SK-N-SH (cell line): ENCODE results near the gene MEX3A. TPM values are rescaled to one million over a fixed set of nuclear protein-coding genes. Genes with fewer than 3 reads are reported as not detected.

Source experiments
- CTCF ChIA-PET: fragments of 300-600, 350-600 bp; formaldehyde crosslinking; extraction: SDS; loops from one replicate; lab custom pipeline; 2021; lab: Yijun Ruan, JAX
- POLR2A ChIA-PET: fragments of 350-600 bp; sonication (Branson Sonifier 250); formaldehyde crosslinking; extraction: SDS; loops from one replicate; lab custom pipeline; 2020; ENCODE audit warnings: antibody characterized with exemption, inconsistent platforms; lab: Yijun Ruan, JAX
- DNase-seq: peaks from one replicate; pipeline ENCODE4 v3.0.0; 2012
- H2AFZ ChIP-seq: fragments of 200-600 bp; sonication (generic); 2 replicates; pipeline ENCODE4 v1.8.1; 2016; ENCODE audit warnings: antibody characterized with exemption, mild to moderate bottlenecking, low read depth
- H3F3A ChIP-seq: fragments of 200-600 bp; sonication (generic); replicated peaks from 2 replicates; pipeline ENCODE3; 2016; ENCODE audit warnings: antibody characterized with exemption, mild to moderate bottlenecking; ENCODE audit not compliant: insufficient read depth
- H3K27ac ChIP-seq, 2 experiments: fragments of 200-500 bp in 1 of 2; fragments of 200-600 bp in 1 of 2; sonication (Bioruptor generic) in 1 of 2; sonication (generic), shearing (Covaris generic) in 1 of 2; 2 replicates each; pipeline versions ENCODE4 v1.5.1 to v1.6.1; 2014 to 2016; ENCODE audit warnings: low read depth in 2 of 2, inconsistent platforms in 1 of 2, low read length in 1 of 2, mild to moderate bottlenecking in 1 of 2, mixed read lengths in 1 of 2
- H3K27me3 ChIP-seq: fragments of 200-600 bp; sonication (generic), shearing (Covaris generic); 2 replicates; pipeline ENCODE4 v1.6.1; 2016; ENCODE audit warnings: mixed run types; ENCODE audit not compliant: insufficient read depth
- H3K36me3 ChIP-seq, 2 experiments: fragments of 200-500 bp in 1 of 2; fragments of 200-600 bp in 1 of 2; sonication (Bioruptor generic) in 1 of 2; sonication (generic) in 1 of 2; replicated peaks in 1 of 2; 2 replicates each; pipeline versions ENCODE3 to v1.5.1; 2014 to 2016; ENCODE audit warnings: low read length in 1 of 2, mild to moderate bottlenecking in 1 of 2; ENCODE audit not compliant: insufficient read depth in 2 of 2, control insufficient read depth in 1 of 2
- H3K4me1 ChIP-seq, 2 experiments: fragments of 200-500 bp in 1 of 2; fragments of 200-600 bp in 1 of 2; sonication (Bioruptor generic) in 1 of 2; sonication (generic), shearing (Covaris generic) in 1 of 2; 2 replicates each; pipeline versions ENCODE4 v1.5.1 to v1.6.1; 2014 to 2016; ENCODE audit warnings: low read depth in 1 of 2, low read length in 1 of 2, mixed run types in 1 of 2; ENCODE audit not compliant: insufficient read depth in 2 of 2, control insufficient read depth in 1 of 2
- H3K4me2 ChIP-seq: fragments of 200-600 bp; sonication (generic), shearing (Covaris generic); 2 replicates; pipeline ENCODE4 v1.6.1; 2017; ENCODE audit warnings: mixed run types
- H3K4me3 ChIP-seq, 2 experiments: fragments of 200-500 bp in 1 of 2; fragments of 200-600 bp in 1 of 2; sonication (Bioruptor generic) in 1 of 2; sonication (generic), shearing (Covaris generic) in 1 of 2; 2 replicates each; pipeline versions ENCODE4 v1.5.1 to v1.8.1; 2014 to 2016; ENCODE audit warnings: low read depth in 2 of 2, inconsistent platforms in 1 of 2, low read length in 1 of 2, mild to moderate bottlenecking in 1 of 2, mixed read lengths in 1 of 2, moderate library complexity in 1 of 2
- H3K79me2 ChIP-seq: fragments of 200-600 bp; sonication (generic); 2 replicates; pipeline ENCODE4 v1.8.1; 2017; ENCODE audit warnings: mild to moderate bottlenecking; ENCODE audit not compliant: insufficient read depth
- H3K9ac ChIP-seq: fragments of 200-600 bp; sonication (generic); 2 replicates; pipeline ENCODE4 v1.6.1; 2017; ENCODE audit warnings: mixed run types
- H3K9me2 ChIP-seq: fragments of 200-600 bp; sonication (generic); 2 replicates; pipeline ENCODE4 v1.6.1; 2017; ENCODE audit warnings: mixed run types
- H3K9me3 ChIP-seq: fragments of 200-600 bp; sonication (generic); 2 replicates; pipeline ENCODE4 v1.6.1; 2017; ENCODE audit warnings: mixed run types, mild to moderate bottlenecking, moderate library complexity
- H4K20me1 ChIP-seq: fragments of 200-600 bp; sonication (generic); 2 replicates; pipeline ENCODE4 v1.6.1; 2017; ENCODE audit warnings: mild to moderate bottlenecking, mixed run types; ENCODE audit not compliant: insufficient read depth
- CTCF ChIP-seq: fragments of 200-600 bp; sonication (generic); IDR thresholded peaks from 2 replicates; pipeline ENCODE4 v1.6.1; 2017; ENCODE audit warnings: antibody characterized with exemption, mild to moderate bottlenecking, moderate library complexity
- EP300 ChIP-seq, 2 experiments: IDR thresholded peaks; 2 replicates each; pipeline versions ENCODE4 v1.4.0 to v1.6.1; 2012; ENCODE audit warnings: borderline replicate concordance in 1 of 2, low read depth in 1 of 2, low read length in 1 of 2
- FOSL2 ChIP-seq: IDR thresholded peaks from 2 replicates; pipeline ENCODE4 v1.4.0; 2012; ENCODE audit warnings: low read depth, mild to moderate bottlenecking, moderate library complexity, borderline replicate concordance
- FOXM1 ChIP-seq: IDR thresholded peaks from 2 replicates; pipeline ENCODE4 v1.4.0; 2012; ENCODE audit warnings: low read depth, mild to moderate bottlenecking
- GABPA ChIP-seq: IDR thresholded peaks from 2 replicates; pipeline ENCODE4 v1.4.0; 2012; ENCODE audit warnings: low read depth, mild to moderate bottlenecking
- IRF3 ChIP-seq: fragments of 150-350 bp; IDR thresholded peaks from 2 replicates; pipeline ENCODE4 v1.6.1; 2016; ENCODE audit warnings: mild to moderate bottlenecking, low read depth, low read length
- NFIC ChIP-seq: IDR thresholded peaks from 2 replicates; pipeline ENCODE4 v1.4.0; 2012; ENCODE audit warnings: borderline replicate concordance
- PBX3 ChIP-seq: IDR thresholded peaks from 2 replicates; pipeline ENCODE4; 2012
- RCOR1 ChIP-seq: fragments of 150-350 bp; IDR thresholded peaks from 2 replicates; pipeline ENCODE4 v1.6.1; 2017; ENCODE audit warnings: antibody characterized with exemption, low read length
- TAF1 ChIP-seq: IDR thresholded peaks from 2 replicates; pipeline ENCODE4 v1.6.1; 2012; ENCODE audit warnings: low read depth, mild to moderate bottlenecking, low read length, moderate library complexity, borderline replicate concordance
- TCF12 ChIP-seq: IDR thresholded peaks from 2 replicates; pipeline ENCODE4 v1.4.0; 2012
- USF2 ChIP-seq: fragments of 150-350 bp; IDR thresholded peaks from 2 replicates; pipeline ENCODE4 v1.6.1; 2017; ENCODE audit warnings: antibody characterized with exemption, low read length, low read depth, borderline replicate concordance
- ZBTB33 ChIP-seq: IDR thresholded peaks from 2 replicates; pipeline ENCODE4 v1.4.0; 2012; ENCODE audit warnings: low read depth, borderline replicate concordance
- WGBS: methylation state at CpG from one replicate; pipeline ENCODE4 v1.1.6; 2017; ENCODE audit warnings: low lambda C conversion rate; 5-methylcytosine and 5-hydroxymethylcytosine counted together
- polyA plus RNA-seq, 3 experiments: library from polyadenylated mRNA; depleted of rRNA; stranded (reverse); fragments of >200 nt; gene quantifications; 2 replicates each; pipeline ENCODE4 v1.2.3, GENCODE V29; 2012

MEX3A gene
- polyA plus RNA-seq, 1 of the 3 experiments (the other 2 are of a cell fraction): 16.2 TPM

- H3K4me3 ChIP-seq: no peak overlapping the region
- peaks cover 28 to 45% of the 10 kb centered on the region in 2 experiments; a peak in 3 of 4 replicates for H3K4me1 ChIP-seq
- no peaks in the 10 kb centered on the region for H3K27me3 ChIP-seq
- ChIA-PET CTCF (interaction anchor here (1.3 to 29.6 kb wide), 3 partner anchors 14 to 21 kb away, joined by 4 to 1559 read pairs (median 69); partner anchors contain the start of gene LMNA), POLR2A (no interaction called here)
- peaks cover 23% of the 10 kb centered on the region for H3K79me2 ChIP-seq
- H3K9me3 ChIP-seq: no peaks in the 10 kb centered on the region
- peaks cover 0 to 5% of the 10 kb centered on the region in 2 experiments for H3K36me3 ChIP-seq
- no peak overlapping the region for H3K4me2 ChIP-seq
- DNase-seq: no peak
- WGBS: 88% methylated on average over 2 of the region's 2 CpGs
- TF ChIP-seq RCOR1 (no peak), FOSL2 (no peak), TAF1 (no peak), IRF3 (no peak), USF2 (no peak), FOXM1 (no peak), TCF12 (no peak), CTCF (no peak), GABPA (no peak), EP300 (IDR thresholded peaks at IDR 0.05; ENCODE audit: borderline replicate concordance in 1 of 2, low read depth in 1 of 2, low read length in 1 of 2) (no peak), PBX3 (no peak), ZBTB33 (no peak), NFIC (no peak)
- TF ChIP-seq, all 33 proteins: peak for 0
- peaks cover 48% of the 10 kb centered on the region for H3F3A ChIP-seq
- H3K27ac ChIP-seq: no peak overlapping the region
- no peak overlapping the region for H3K9ac ChIP-seq
- no peak overlapping the region for H2AFZ ChIP-seq
- peaks cover 7% of the 10 kb centered on the region for H4K20me1 ChIP-seq
- H3K9me2 ChIP-seq: no peaks in the 10 kb centered on the region
Measured at GRCh38 chr1:156110252-156110651, 28.0 kb upstream of the MEX3A start.
